A549 (cell line): ENCODE results near the gene RASSF3. TPM values are rescaled to one million over a fixed set of nuclear protein-coding genes. Genes with fewer than 3 reads are reported as not detected.
A peak's percentile ranks its signal among the peaks of the same experiment; 100 is the strongest.

Source experiments
- ATAC-seq, 2 experiments: fragments of 200-7000 bp in 1 of 2; fragments of >200 bp in 1 of 2; cut with Nextera tagmentation in 1 of 2; cut with Tn5 transposase in 1 of 2; 3 replicates each; pipeline versions ENCODE4 v1.8.0 to v1.9.1; 2018 to 2020; ENCODE audit warnings: mild to moderate bottlenecking in 1 of 2, moderate library complexity in 1 of 2
- CTCF ChIA-PET: fragments of 300-600 bp; sonication (Branson Sonifier 250); formaldehyde crosslinking; extraction: SDS; loops from one replicate; lab custom pipeline; 2021; ENCODE audit warnings: antibody characterized with exemption, inconsistent platforms; lab: Yijun Ruan, JAX
- POLR2A ChIA-PET: fragments of 350-600 bp; formaldehyde crosslinking; extraction: SDS; loops from one replicate; lab custom pipeline; 2021; ENCODE audit warnings: antibody characterized with exemption, inconsistent platforms; lab: Yijun Ruan, JAX
- DNase-seq, 2 experiments: peaks; one replicate each; pipeline versions ENCODE4 v3.0.0 to v3.0.0-alpha.2; 2011 to 2016; ENCODE audit warnings: low read depth in 1 of 2, low spot score in 1 of 2
- FAIRE-seq: peaks from 2 replicates; lab custom pipeline; 2011; peaks lifted over from hg19 to GRCh38; lab: Jason Lieb, UNC
- H3K27ac ChIP-seq, 2 experiments: fragments of >200 bp; sonication (Bioruptor Twin); formaldehyde crosslinking; 3 replicates each; pipeline ENCODE4 v1.5.1; 2016 to 2017
- H3K4me1 ChIP-seq: fragments of >200 bp; sonication (Bioruptor Twin); formaldehyde crosslinking; 3 replicates; pipeline ENCODE4 v1.6.1; 2016
- H3K4me2 ChIP-seq: fragments of >200 bp; sonication (Bioruptor Twin); formaldehyde crosslinking; 3 replicates; pipeline ENCODE4 v1.6.1; 2016
- H3K4me3 ChIP-seq: fragments of >200 bp; sonication (Bioruptor Twin); formaldehyde crosslinking; 3 replicates; pipeline ENCODE4 v1.5.1; 2016
- H3K9me3 ChIP-seq: fragments of >200 bp; sonication (Bioruptor Twin); formaldehyde crosslinking; 3 replicates; pipeline ENCODE4 v1.6.1; 2016
- ATOH8 ChIP-seq: fragments of 250-450 bp; sonication (Bioruptor Pico); IDR thresholded peaks from 2 replicates; pipeline ENCODE4 v1.5.0; 2020; ENCODE audit warnings: low read depth, mild to moderate bottlenecking, moderate library complexity
- BCL3 ChIP-seq: fragments of >200 bp; sonication (Bioruptor Twin); formaldehyde crosslinking; IDR thresholded peaks from 3 replicates; pipeline ENCODE4 v1.6.1; 2016
- BHLHE40 ChIP-seq: IDR thresholded peaks from 2 replicates; pipeline ENCODE4 v1.6.1; 2012; ENCODE audit warnings: low read depth, low read length, inconsistent platforms
- CBX8 ChIP-seq: fragments of 200-600 bp; sonication (generic); IDR thresholded peaks from 2 replicates; pipeline ENCODE4 v1.6.1; 2016
- CHD4 ChIP-seq: fragments of 200-600 bp; sonication (generic); IDR thresholded peaks from 2 replicates; pipeline ENCODE4 v1.6.1; 2016; ENCODE audit warnings: antibody characterized with exemption, mild to moderate bottlenecking, borderline replicate concordance
- ELK1 ChIP-seq: fragments of 150-350 bp; IDR thresholded peaks from 2 replicates; pipeline ENCODE4 v1.6.1; 2014; ENCODE audit warnings: low read depth, mild to moderate bottlenecking, low read length
- ESRRA ChIP-seq: fragments of 150-350 bp; IDR thresholded peaks from 2 replicates; pipeline ENCODE4 v1.6.1; 2014; ENCODE audit warnings: mild to moderate bottlenecking, low read length, borderline replicate concordance
- FOSB ChIP-seq: fragments of 250-450 bp; sonication (Bioruptor Pico); IDR thresholded peaks from 2 replicates; pipeline ENCODE4 v1.5.0; 2020; ENCODE audit warnings: mild to moderate bottlenecking, moderate library complexity
- FOSL2 ChIP-seq, 2 experiments: fragments of 450-650 bp in 1 of 2; fragments of >200 bp in 1 of 2; sonication (Bioruptor Twin) in 1 of 2; formaldehyde crosslinking; IDR thresholded peaks; 2 replicates each; pipeline versions ENCODE4 v1.5.0 to v1.6.1; 2016 to 2020; ENCODE audit warnings: mild to moderate bottlenecking in 1 of 2, moderate library complexity in 1 of 2
- FOXS1 ChIP-seq: fragments of 250-450 bp; sonication (Bioruptor Pico); IDR thresholded peaks from 2 replicates; pipeline ENCODE4 v1.5.0; 2020; ENCODE audit warnings: mild to moderate bottlenecking, moderate library complexity
- HEYL ChIP-seq: fragments of 250-450 bp; sonication (Bioruptor Pico); IDR thresholded peaks from 2 replicates; pipeline ENCODE4 v1.8.0; 2021; ENCODE audit warnings: mild to moderate bottlenecking, moderate library complexity
- HOXB13 ChIP-seq: fragments of 250-450 bp; sonication (Bioruptor Pico); IDR thresholded peaks from 2 replicates; pipeline ENCODE4 v1.5.0; 2020; ENCODE audit warnings: low read depth, mild to moderate bottlenecking, moderate library complexity
- JUN ChIP-seq, 2 experiments: fragments of >200 bp; sonication (Bioruptor Twin); formaldehyde crosslinking; IDR thresholded peaks; 2 replicates in 1 of 2; 3 replicates in 1 of 2; pipeline ENCODE4 v1.6.1; 2016 to 2017
- MAX ChIP-seq: IDR thresholded peaks from 2 replicates; pipeline ENCODE4 v1.6.1; 2012
- NR3C1 ChIP-seq: fragments of >200 bp; sonication (Bioruptor Twin); formaldehyde crosslinking; IDR thresholded peaks from 3 replicates; pipeline ENCODE4 v1.6.1; 2017
- PBX3 ChIP-seq: IDR thresholded peaks from 2 replicates; pipeline ENCODE4 v1.6.1; 2012
- PHF8 ChIP-seq: fragments of 200-600 bp; sonication (generic); IDR thresholded peaks from 2 replicates; pipeline ENCODE4 v1.6.1; 2016; ENCODE audit warnings: low read depth, mild to moderate bottlenecking, antibody characterized with exemption, moderate library complexity, borderline replicate concordance
- RCOR1 ChIP-seq: fragments of 150-350 bp; IDR thresholded peaks from 2 replicates; pipeline ENCODE4 v1.6.1; 2014; ENCODE audit warnings: antibody characterized with exemption, low read length, low read depth
- REST ChIP-seq: fragments of 200-600 bp; sonication (generic); IDR thresholded peaks from 2 replicates; pipeline ENCODE4 v1.6.1; 2016; ENCODE audit warnings: antibody characterized with exemption, mild to moderate bottlenecking, moderate library complexity
- TFCP2L1 ChIP-seq: fragments of 250-450 bp; sonication (Bioruptor Pico); IDR thresholded peaks from 2 replicates; pipeline ENCODE4 v1.5.0; 2021; ENCODE audit warnings: mild to moderate bottlenecking
- WGBS: methylation state at CpG from one replicate; pipeline ENCODE4 v1.1.6; 2017; ENCODE audit errors: missing lambda C conversion rate; 5-methylcytosine and 5-hydroxymethylcytosine counted together
- polyA plus RNA-seq, 4 experiments: library from polyadenylated mRNA; depleted of rRNA in 3 of 4; stranded (reverse); fragments of >200 nt; fragmentation: RNase III in 1 of 4; extraction: RNeasy Plus Mini Kit Qiagen cat#74134 plus additional on column Dnase treatment in 1 of 4; gene quantifications; 2 replicates in 3 of 4; 3 replicates in 1 of 4; pipeline ENCODE4 v1.2.3, GENCODE V29; 2011 to 2017

The RASSF3 gene
- polyA plus RNA-seq, 2 of the 4 experiments (the other 2 are of a cell fraction), result 19.7 to 35.4 TPM

- Histone ChIP-seq H3K4me3 (no peak overlapping the region), H3K27ac (peak overlapping the region; percentile 86 to 93), H3K9me3 (no peaks in the 10 kb centered on the region), H3K4me1 (peaks cover 78% of the 10 kb centered on the region), H3K4me2 (peak overlapping the region; percentile 77)
- ATAC-seq, result no peak
- no peak for DNase-seq
- CTCF ChIA-PET, result interaction anchor here (0.6 to 1.7 kb wide), 4 partner anchors 71 to 83 kb away, joined by 3 to 4 read pairs (median 4); no protein-coding TSS in a partner anchor
- 93% methylated on average over 4 of the region's 4 CpGs for WGBS
- TF ChIP-seq REST, result peak; percentile 53; the same call in 1 of the 2 replicates
- no peak for TF ChIP-seq CBX8
- no peak for TF ChIP-seq HEYL (CRISPR knock-in tag)
- TF ChIP-seq ATOH8 (CRISPR knock-in tag), result no peak
- TF ChIP-seq TFCP2L1 (CRISPR knock-in tag), result no peak
- no peak for TF ChIP-seq ELK1
- TF ChIP-seq, all 56 proteins: peak for 1
- POLR2A ChIA-PET, result interaction anchor here (0.6 kb wide), 1 partner anchor 8 kb away, joined by 4 read pairs; no protein-coding TSS in a partner anchor
- FAIRE-seq, result no peak
Observed at GRCh38 chr12:64624035-64624434, 13.7 kb downstream of the RASSF3 start.

- ATAC-seq, result peak; percentile 95 to 96
- H3K27ac ChIP-seq, result peak overlapping the region; percentile 86 to 93
- ChIA-PET CTCF (interaction anchor here (1.1 to 1.7 kb wide), 7 partner anchors 12 to 97 kb away, joined by 3 to 6 read pairs (median 3); no protein-coding TSS in a partner anchor), POLR2A (interaction anchor here (0.5 to 1.6 kb wide), 10 partner anchors 9 to 171 kb away, joined by 3 to 13 read pairs (median 4); no protein-coding TSS in a partner anchor)
- peak overlapping the region; percentile 77 for H3K4me2 ChIP-seq
- peak overlapping the region; percentile 27 for H3K4me3 ChIP-seq
- 0% methylated on average over 15 of the region's 15 CpGs for WGBS
- no peak for FAIRE-seq
- H3K9me3 ChIP-seq, result no peaks in the 10 kb centered on the region
- peak; percentile 76 to 92 for DNase-seq
- peaks cover 65% of the 10 kb centered on the region for H3K4me1 ChIP-seq
- TF ChIP-seq BCL3, result 0 out of 3 replicates have a peak, but pooled peaks have one; percentile 53
- no peak for TF ChIP-seq REST
- no peak for TF ChIP-seq ESRRA
- TF ChIP-seq RCOR1, result no peak
- TF ChIP-seq PBX3, result no peak
- no peak for TF ChIP-seq FOSL2 (IDR thresholded peaks at IDR 0.05)
- peak; percentile 54 for TF ChIP-seq FOSL2 (CRISPR knock-in tag; IDR thresholded peaks at IDR 0.05)
- peak; percentile 51 for TF ChIP-seq BHLHE40
- TF ChIP-seq MAX, result peak; percentile 76
- no peak for TF ChIP-seq PHF8
- no peak for TF ChIP-seq NR3C1
- TF ChIP-seq HOXB13 (CRISPR knock-in tag), result no peak
- no peak for TF ChIP-seq FOSB (CRISPR knock-in tag)
- TF ChIP-seq FOXS1, result no peak
- no peak for TF ChIP-seq CHD4
- no peak for TF ChIP-seq HEYL (CRISPR knock-in tag)
- peak; percentile 29 to 81; a peak in 4 of 5 replicates for TF ChIP-seq JUN (IDR thresholded peaks at IDR 0.05)
Observed at GRCh38 chr12:64625243-64626077, 15.2 kb downstream of the RASSF3 start.
